GM21526 (cell line): ENCODE results near the gene SYNGAP1.
"Not testable (repeated sequence)": the region's sequence is repeated elsewhere in the genome, so short reads cannot be mapped to it uniquely, and the experiment has no call there.

Source experiments
- ATAC-seq: cut with Tn5 transposase; IDR thresholded peaks from one replicate; pipeline ENCODE4 v1.9.1; 2021; ENCODE audit warnings: moderate library complexity; ENCODE audit not compliant: unreplicated experiment, low FRiP score

The SYNGAP1 gene

DNA sequence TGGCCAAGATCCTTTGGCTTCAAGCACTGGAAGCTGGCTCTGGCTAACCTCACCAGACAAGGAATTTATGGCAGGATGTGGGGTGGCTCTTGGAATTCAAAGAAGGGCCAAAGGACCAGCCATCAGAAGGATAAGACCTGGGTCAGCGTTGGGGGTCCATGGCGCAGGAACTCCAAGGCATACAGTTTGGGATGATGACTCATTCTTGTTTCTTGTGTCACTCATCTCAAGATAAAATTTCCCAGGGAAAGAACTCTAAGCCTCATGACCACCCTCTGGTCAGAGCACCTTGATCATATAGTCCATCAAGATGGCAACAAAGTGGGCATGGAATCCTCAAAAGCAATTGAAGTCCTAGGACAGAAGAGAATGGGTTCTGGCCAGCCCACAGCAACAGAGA, 39.4 kb downstream of the SYNGAP1 start:
- no peak for ATAC-seq

DNA sequence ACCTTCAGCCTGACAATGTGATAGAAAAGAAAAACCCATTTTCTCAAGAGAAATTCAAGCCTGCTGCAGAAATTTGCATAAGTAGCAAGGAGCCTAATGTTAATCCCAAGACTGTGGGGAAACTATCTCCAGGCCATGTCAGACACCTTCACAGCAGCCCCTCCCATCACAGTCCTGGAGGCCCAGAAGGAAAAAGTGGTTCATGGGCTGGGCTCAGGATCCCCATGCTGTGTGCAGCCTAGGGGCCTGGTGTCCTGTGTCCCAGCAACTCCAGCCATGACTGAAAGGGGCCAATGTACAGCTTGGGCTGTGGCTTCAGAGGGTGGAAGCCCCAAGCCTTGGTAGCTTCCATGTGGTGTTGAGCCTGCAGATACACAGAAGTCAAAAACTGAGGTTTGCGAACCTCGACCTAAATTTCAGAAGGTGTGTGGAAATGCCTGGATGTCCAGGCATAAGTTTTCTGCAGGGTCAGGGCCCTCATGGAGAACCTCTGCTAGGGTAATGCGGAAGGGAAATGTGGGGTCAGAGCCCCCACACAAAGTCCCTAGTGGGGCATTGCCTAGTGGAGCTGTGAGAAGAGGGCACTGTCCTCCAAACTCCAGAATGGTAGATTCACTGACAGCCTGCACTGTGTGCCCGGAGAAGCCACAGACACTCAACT, 46.3 kb downstream of the SYNGAP1 start:
- no peak for ATAC-seq

DNA sequence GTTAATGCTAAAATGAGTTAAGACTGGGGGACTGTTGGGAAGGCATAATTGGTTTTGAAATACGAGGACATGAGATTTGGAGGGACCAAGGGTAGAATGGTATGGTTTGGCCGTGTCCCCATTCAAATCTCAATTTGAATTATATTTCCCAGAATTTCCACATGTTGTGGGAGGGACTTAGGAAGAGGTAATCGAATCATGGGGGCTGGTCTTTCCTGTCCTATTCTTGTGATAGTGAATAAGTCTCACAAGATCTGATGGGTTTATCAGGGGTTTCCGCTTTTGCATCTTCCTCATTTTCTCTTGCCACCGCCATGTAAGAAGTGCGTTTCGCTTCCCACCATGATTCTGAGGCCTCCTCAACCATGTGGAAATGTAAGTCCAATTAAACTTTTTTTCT, 47.2 kb downstream of the SYNGAP1 start:
- ATAC-seq: no peak

DNA sequence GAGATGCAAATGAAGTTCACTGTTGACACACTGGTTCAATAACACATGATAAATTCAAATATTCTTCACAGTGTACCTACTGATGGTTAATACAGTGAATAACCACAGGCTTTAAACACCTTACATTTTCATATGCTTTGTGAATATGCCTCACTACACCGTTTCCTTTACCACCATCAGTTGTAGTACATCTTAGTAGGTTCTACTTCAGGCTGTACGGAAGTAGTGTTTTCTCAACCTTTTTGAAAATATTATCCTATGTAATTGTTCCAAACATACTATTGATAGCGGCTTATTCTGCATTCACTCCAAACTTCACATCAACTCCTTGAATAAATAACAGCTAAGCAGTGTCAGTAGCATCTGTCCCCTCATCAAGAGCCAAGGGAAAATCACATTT, 49.8 kb downstream of the SYNGAP1 start:
- ATAC-seq: no peak

DNA sequence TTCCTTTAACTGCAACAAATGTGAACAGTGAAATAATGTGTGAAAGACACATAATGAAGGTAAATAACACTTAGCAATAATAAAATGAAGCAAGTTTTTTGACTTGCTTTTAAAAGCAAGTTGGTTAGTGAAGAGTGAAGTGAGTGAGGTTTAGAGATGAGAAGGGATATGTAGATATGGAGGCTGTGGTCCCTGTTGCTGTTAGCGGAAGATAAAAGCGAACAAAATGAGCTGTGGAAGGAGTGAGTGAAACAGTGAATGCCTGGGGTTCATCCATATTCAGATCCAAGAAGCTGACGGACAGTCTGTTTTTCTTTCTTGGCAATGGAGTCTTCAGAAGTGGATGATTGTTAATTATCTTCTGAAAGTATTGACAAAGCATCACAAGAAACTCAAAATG, 58.0 kb downstream of the SYNGAP1 start:
- no peak for ATAC-seq

DNA sequence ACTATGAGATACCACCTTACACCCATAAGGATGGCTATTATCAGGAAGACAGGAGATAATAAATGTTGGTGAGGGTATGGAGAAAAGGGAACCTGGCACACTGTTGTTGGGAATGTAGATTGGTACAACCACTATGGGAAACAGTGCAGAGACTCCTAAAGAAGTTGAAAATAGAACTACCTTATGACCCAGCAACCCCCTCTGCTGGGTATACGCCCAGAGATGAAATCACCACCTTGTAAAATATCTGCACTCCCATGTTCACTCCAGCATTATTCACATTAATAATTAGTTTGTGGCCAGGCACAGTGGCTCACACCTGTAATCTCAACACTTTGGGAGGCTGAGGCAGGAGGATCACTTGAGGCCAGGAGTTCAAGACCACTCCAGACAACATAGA, 61.3 kb downstream of the SYNGAP1 start:
- ATAC-seq: no peak

DNA sequence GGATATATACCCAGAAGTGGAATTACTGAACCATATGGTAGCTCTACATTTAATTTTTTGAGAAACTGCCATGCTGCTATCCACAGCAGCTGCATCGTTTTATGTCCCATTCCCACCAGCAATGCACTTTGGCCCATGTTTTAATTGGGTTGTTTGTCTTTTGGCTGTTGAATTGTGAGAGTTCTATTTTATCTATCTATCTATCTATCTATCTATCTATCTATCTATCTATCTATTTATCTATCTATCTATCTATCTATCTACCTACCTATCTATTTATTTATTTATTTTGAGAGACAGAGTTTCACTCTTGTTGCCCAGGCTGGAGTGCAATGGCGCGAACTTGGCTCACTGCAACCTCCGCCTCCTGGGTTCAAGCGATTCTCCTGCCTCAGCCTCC, 62.8 kb downstream of the SYNGAP1 start:
- ATAC-seq: not testable (repeated sequence)

DNA sequence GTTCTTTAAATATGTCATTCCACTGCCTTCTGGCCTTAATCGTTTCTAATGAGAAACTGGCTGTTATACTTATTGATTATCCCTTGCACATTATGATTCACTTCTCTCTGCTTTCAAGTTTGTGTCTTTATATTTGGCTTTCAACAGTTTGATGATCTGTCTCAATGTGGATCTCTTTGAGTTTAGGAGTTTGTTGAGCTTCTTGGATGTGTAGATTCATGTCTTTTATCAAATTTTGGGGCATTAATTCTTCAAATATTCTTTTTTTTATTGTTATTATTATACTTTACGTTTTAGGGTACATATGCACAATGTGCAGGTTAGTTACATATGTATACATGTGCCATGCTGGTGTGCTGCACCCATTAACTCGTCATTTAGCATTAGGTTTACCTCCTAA, 63.8 kb downstream of the SYNGAP1 start:
- no peak for ATAC-seq

DNA sequence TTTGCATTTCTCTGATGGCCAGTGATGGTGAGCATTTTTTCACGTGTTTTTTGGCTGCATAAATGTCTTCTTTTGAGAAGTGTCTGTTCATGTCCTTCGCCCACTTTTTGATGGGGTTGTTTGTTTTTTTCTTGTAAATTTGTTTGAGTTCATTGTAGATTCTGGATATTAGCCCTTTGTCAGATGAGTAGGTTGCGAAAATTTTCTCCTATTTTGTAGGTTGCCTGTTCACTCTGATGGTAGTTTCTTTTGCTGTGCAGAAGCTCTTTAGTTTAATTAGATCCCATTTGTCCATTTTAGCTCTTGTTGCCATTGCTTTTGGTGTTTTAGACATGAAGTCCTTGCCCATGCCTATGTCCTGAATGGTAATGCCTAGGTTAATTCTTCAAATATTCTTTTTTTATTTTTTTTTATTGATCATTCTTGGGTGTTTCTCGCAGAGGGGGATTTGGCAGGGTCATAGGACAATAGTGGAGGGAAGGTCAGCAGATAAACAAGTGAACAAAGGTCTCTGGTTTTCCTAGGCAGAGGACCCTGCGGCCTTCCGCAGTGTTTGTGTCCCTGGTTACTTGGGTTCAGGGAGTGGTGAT, 64.9 kb downstream of the SYNGAP1 start:
- not testable (repeated sequence) for ATAC-seq

DNA sequence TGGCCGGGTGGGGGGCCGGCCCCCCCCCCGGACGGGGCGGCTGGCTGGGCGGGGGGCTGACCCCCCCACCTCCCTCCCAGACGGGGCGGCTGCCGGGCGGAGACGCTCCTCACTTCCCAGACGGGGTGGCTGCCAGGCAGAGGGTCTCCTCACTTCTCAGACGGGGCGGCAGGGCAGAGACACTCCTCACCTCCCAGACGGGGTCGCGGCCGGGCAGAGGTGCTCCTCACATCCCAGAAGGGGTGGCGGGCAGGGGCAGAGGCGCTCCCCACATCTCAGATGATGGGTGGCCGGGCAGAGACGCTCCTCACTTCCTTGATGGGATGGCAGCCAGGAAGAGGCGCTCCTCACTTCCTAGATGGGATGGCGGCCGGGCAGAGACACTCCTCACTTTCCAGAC, 65.8 kb downstream of the SYNGAP1 start:
- not testable (repeated sequence) for ATAC-seq

DNA sequence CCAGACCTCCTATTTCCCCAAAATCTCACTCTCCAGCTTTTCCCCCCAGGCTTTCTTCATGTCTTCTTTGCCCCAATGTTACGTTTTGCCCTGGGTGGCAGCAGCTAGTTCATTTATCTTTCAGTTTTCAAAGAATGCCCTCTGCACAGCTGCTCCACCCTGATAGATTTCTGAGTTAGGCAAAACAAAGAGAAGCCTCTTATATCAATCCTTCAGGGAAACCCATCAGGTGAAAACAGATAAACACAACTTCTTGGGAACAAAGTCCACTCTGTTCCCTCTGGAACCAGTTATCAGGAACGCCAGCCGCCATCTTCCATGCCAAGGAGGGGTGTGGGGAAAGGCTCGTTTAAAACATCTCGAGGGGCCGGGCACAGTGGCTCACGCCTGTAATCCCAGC, 68.5 kb downstream of the SYNGAP1 start:
- ATAC-seq: no peak

DNA sequence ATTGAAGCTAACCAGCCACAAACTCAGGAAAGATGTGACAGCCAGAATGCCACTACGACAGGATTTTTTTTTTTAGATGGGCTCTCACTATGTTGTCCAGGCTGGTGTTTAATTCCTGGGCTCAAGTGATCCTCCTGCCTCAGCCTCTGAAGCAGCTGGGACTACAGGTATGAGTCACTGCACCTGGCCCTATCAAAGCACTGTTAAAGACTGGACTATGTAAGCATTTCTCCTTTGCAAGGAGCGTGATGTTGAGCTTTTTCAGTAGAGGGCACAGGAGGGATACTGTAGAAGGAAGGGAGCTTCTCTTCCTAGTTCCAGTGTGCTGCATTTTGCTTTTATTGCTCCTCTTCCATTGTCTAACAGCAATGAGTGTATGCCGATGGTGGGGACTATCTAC, 70.3 kb downstream of the SYNGAP1 start:
- ATAC-seq: no peak

DNA sequence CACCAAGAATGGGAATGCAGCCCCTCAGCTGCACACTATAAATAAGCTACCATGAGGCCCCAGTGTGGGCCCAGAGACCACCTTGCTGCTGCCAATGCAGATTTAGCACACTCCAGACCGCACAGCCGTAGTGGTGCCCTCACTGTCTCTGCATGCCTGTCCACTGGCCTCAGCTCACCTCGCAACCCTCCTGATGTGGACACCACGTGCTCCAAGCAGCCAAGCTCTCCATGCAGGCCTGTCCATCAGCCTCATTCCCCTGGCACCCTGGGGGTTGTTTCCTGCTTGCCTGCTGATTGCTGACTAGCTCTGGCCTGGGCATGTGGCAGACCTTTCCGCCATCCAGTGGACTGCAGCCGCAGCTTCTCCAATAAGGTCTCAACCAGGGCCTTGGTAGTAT, 70.8 kb downstream of the SYNGAP1 start:
- no peak for ATAC-seq

DNA sequence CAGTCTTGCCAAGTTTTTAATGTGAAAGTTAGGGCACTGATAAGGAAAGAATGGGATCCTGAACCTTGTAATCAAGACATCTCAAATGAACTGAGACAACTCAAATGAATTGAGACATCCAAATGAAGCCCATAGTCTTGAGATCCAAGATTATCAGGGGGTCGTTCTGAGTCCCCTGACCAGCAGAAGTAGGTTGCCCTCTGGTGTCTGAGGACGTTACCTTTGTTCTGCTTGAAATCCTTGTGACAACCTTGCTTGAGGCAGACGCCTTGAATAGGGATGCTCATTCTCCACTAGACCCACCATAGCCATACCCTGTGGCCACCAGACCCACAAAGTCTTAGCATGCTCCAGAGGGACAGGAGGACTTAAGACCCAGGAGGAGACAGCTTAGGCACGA, 72.2 kb downstream of the SYNGAP1 start:
- ATAC-seq: no peak

DNA sequence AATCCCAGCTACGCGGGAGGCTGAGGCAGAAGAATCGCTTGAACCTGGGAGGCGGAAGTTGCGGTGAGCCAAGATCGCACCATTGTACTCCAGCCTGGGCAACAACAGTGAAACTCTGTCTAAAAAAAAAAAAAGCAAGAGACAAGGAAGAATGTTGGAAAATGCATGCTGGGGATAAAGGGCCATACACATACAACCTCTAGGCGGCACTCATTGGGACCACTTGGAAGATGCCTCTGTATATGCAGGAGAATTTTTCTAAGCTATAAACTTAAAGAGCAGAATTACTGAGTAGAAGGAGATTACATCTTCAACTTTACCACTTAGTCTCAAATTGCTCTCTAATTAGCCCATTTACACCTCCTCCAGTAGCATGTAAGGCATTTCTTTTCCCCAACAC, 77.3 kb downstream of the SYNGAP1 start:
- ATAC-seq: no peak

DNA sequence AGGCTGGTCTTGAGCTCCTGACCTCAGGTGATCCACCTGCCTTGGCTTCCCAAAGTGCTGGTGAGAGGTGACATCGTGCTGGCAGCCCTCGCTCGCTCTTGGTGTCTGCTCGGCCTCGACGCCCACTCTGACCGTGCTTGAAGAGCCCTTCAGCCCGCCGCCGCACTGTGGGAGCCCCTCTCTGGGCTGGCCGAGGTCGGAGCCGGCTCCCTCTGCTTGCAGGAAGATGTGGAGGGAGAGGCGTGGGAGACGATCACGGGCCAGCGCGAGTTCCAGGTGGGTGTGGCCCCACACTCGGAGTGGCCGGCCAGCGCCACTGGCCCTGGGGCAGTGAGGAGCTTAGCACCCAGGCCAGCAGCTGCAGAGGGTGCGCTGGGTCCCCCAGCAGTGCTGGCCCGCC, 82.6 kb downstream of the SYNGAP1 start:
- no peak for ATAC-seq

DNA sequence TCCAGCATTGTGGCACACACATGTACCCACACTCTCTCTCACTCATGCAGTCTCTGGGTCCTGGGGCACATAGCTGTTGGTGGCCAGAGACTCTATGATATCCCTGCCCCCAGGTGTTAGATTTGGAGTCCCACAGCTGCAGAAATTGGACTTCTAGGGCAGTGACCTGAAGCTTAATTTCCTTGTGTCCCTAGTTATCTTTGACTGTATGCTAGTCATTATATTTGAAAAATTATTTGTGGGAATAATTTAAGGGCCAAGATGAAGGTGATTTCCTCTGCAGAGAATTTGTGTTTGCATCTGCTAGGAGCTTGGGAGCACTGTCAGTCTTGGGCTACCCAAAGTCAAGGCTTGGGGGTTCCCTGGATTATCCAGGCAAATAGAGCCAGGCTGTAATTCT, 84.6 kb downstream of the SYNGAP1 start:
- ATAC-seq: no peak
